HepG2 (cell line): ENCODE results near the gene DENND2D. TPM values are rescaled to one million over a fixed set of nuclear protein-coding genes. Genes with fewer than 3 reads are reported as not detected.

Experiments used
- ERF ChIP-seq: IDR thresholded peaks from 2 replicates; pipeline ENCODE4 v1.6.1; 2018; ENCODE audit warnings: missing biosample characterization, missing genetic modification reagents
- IRF9 ChIP-seq: sonication (generic); formaldehyde crosslinking; IDR thresholded peaks from 2 replicates; pipeline ENCODE4 v1.8.0; 2022; ENCODE audit warnings: missing genetic modification reagents, mild to moderate bottlenecking, borderline replicate concordance
- REXO4 ChIP-seq: sonication (generic); formaldehyde crosslinking; IDR thresholded peaks from 2 replicates; pipeline ENCODE4 v1.8.0; 2022; ENCODE audit warnings: missing genetic modification reagents, mild to moderate bottlenecking, borderline replicate concordance
- SNRNP70 ChIP-seq: fragments of 200-400 bp; formaldehyde crosslinking; IDR thresholded peaks from 2 replicates; pipeline ENCODE4 v1.6.1; 2017; ENCODE audit warnings: mild to moderate bottlenecking, low read depth, low read length, moderate library complexity
- TCF12 ChIP-seq, 2 experiments: fragments of 450-650 bp in 1 of 2; sonication (generic) in 1 of 2; formaldehyde crosslinking in 1 of 2; IDR thresholded peaks; 2 replicates each; pipeline versions ENCODE4 v1.6.1 to v1.8.0; 2017 to 2022; ENCODE audit warnings: antibody characterized with exemption in 1 of 2, mild to moderate bottlenecking in 1 of 2, missing genetic modification reagents in 1 of 2, moderate library complexity in 1 of 2
- ZNF205 ChIP-seq: IDR thresholded peaks from 2 replicates; pipeline ENCODE4 v1.6.1; 2018; ENCODE audit warnings: missing biosample characterization, missing genetic modification reagents
- ZNF652 ChIP-seq: IDR thresholded peaks from 2 replicates; pipeline ENCODE4 v1.6.1; 2016; ENCODE audit warnings: low read depth, borderline replicate concordance
- ZNF703 ChIP-seq: sonication (generic); formaldehyde crosslinking; IDR thresholded peaks from 2 replicates; pipeline ENCODE4 v1.5.1; 2020; ENCODE audit warnings: missing genetic modification reagents, mild to moderate bottlenecking, moderate library complexity, borderline replicate concordance
- ZNF724P ChIP-seq: sonication (generic); formaldehyde crosslinking; IDR thresholded peaks from 2 replicates; pipeline ENCODE4 v1.8.0; 2022; ENCODE audit warnings: missing genetic modification reagents, borderline replicate concordance
- polyA plus RNA-seq, 8 experiments: library from polyadenylated mRNA; depleted of rRNA in 3 of 8; stranded (reverse) in 7 of 8; unstranded in 1 of 8; fragments of >200 nt; fragmentation: Illumina TruSeq in 4 of 8; extraction: Trizol in 4 of 8; gene quantifications; 2 replicates each; pipeline versions ENCODE4 v1.2.1 to v1.2.3, GENCODE V29; 2011 to 2016; ENCODE audit warnings: low read depth in 4 of 8, missing spikeins in 1 of 8, mixed read lengths in 1 of 8; ENCODE audit not compliant: insufficient read depth in 1 of 8
- total RNA-seq, 5 experiments: library from RNA; depleted of rRNA; stranded (reverse); fragments of >200 nt; fragmentation: Illumina TruSeq; extraction: Trizol; gene quantifications; 2 replicates each; pipeline ENCODE4 v1.2.3, GENCODE V29; 2016; ENCODE audit warnings: low read depth in 1 of 5
- TF ChIP-seq, protein P1 (sequence below): sonication (generic); formaldehyde crosslinking; IDR thresholded peaks from one replicate; pipeline ENCODE4 v1.5.1; 2020; ENCODE audit warnings: mild to moderate bottlenecking, missing genetic modification reagents; ENCODE audit errors: not compliant biosample characterization
- TF ChIP-seq, protein P2 (sequence below): sonication (generic); formaldehyde crosslinking; IDR thresholded peaks from 2 replicates; pipeline ENCODE4 v1.4.0; 2020; ENCODE audit warnings: missing genetic modification reagents, mild to moderate bottlenecking, borderline replicate concordance
- TF ChIP-seq, protein P3 (sequence below), 2 experiments: sonication (generic) in 1 of 2; formaldehyde crosslinking in 1 of 2; IDR thresholded peaks; 2 replicates each; pipeline versions ENCODE4 v1.5.1 to v1.6.1; 2011 to 2020; ENCODE audit warnings: borderline replicate concordance in 1 of 2, low read depth in 1 of 2, low read length in 1 of 2, mild to moderate bottlenecking in 1 of 2, missing genetic modification reagents in 1 of 2, moderate library complexity in 1 of 2
- TF ChIP-seq, protein P4 (sequence below): sonication (generic); formaldehyde crosslinking; IDR thresholded peaks from 2 replicates; pipeline ENCODE4 v1.8.0; 2023; ENCODE audit warnings: mild to moderate bottlenecking, missing genetic modification reagents

The DENND2D gene
- total and polyA plus RNA-seq, 2 of the 13 experiments (the other 11 are each of a cell fraction or from before 2014, with no cell fraction given) = 0.04 TPM; not detected in 1

GRCh38 chr1:111222308-111223125 is 22.1 kb upstream of the DENND2D start (continued):
- TF ChIP-seq, protein P1, sequence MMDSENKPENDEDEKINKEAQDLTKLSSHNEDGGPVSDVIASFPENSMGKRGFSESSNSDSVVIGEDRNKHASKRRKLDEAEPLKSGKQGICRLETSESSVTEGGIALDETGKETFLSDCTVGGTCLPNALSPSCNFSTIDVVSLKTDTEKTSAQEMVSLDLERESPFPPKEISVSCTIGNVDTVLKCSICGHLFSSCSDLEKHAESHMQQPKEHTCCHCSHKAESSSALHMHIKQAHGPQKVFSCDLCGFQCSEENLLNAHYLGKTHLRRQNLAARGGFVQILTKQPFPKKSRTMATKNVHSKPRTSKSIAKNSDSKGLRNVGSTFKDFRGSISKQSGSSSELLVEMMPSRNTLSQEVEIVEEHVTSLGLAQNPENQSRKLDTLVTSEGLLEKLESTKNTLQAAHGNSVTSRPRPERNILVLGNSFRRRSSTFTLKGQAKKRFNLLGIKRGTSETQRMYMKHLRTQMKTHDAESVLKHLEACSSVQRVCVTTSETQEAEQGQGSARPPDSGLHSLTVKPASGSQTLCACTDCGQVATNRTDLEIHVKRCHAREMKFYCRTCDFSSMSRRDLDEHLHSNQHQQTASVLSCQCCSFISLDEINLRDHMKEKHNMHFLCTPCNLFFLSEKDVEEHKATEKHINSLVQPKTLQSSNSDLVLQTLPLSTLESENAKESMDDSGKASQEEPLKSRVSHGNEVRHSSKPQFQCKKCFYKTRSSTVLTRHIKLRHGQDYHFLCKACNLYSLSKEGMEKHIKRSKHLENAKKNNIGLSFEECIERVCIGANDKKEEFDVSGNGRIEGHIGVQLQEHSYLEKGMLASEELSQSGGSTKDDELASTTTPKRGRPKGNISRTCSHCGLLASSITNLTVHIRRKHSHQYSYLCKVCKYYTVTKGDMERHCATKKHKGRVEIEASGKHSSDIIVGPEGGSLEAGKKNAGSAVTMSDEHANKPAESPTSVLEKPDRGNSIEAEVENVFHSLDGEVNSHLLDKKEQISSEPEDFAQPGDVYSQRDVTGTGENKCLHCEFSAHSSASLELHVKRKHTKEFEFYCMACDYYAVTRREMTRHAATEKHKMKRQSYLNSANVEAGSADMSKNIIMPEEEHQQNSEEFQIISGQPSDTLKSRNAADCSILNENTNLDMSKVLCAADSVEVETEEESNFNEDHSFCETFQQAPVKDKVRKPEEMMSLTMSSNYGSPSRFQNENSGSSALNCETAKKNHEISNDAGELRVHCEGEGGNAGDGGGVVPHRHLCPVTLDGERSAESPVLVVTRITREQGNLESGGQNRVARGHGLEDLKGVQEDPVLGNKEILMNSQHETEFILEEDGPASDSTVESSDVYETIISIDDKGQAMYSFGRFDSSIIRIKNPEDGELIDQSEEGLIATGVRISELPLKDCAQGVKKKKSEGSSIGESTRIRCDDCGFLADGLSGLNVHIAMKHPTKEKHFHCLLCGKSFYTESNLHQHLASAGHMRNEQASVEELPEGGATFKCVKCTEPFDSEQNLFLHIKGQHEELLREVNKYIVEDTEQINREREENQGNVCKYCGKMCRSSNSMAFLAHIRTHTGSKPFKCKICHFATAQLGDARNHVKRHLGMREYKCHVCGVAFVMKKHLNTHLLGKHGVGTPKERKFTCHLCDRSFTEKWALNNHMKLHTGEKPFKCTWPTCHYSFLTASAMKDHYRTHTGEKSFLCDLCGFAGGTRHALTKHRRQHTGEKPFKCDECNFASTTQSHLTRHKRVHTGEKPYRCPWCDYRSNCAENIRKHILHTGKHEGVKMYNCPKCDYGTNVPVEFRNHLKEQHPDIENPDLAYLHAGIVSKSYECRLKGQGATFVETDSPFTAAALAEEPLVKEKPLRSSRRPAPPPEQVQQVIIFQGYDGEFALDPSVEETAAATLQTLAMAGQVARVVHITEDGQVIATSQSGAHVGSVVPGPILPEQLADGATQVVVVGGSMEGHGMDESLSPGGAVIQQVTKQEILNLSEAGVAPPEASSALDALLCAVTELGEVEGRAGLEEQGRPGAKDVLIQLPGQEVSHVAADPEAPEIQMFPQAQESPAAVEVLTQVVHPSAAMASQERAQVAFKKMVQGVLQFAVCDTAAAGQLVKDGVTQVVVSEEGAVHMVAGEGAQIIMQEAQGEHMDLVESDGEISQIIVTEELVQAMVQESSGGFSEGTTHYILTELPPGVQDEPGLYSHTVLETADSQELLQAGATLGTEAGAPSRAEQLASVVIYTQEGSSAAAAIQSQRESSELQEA = no peak
- no peak for TF ChIP-seq SNRNP70
- TF ChIP-seq, protein P2, sequence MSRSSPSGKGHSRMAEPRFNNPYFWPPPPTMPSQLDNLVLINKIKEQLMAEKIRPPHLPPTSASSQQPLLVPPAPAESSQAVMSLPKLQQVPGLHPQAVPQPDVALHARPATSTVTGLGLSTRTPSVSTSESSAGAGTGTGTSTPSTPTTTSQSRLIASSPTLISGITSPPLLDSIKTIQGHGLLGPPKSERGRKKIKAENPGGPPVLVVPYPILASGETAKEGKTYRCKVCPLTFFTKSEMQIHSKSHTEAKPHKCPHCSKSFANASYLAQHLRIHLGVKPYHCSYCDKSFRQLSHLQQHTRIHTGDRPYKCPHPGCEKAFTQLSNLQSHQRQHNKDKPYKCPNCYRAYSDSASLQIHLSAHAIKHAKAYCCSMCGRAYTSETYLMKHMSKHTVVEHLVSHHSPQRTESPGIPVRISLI = no peak
- TF ChIP-seq, protein P3, sequence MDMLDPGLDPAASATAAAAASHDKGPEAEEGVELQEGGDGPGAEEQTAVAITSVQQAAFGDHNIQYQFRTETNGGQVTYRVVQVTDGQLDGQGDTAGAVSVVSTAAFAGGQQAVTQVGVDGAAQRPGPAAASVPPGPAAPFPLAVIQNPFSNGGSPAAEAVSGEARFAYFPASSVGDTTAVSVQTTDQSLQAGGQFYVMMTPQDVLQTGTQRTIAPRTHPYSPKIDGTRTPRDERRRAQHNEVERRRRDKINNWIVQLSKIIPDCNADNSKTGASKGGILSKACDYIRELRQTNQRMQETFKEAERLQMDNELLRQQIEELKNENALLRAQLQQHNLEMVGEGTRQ (IDR thresholded peaks at IDR 0.05; ENCODE audit: low read depth, low read length) = no peak
- TF ChIP-seq, protein P3 (CRISPR knock-in tag; IDR thresholded peaks at IDR 0.05; ENCODE audit: borderline replicate concordance) = no peak
- no peak for TF ChIP-seq ZNF703 (CRISPR knock-in tag)
- TF ChIP-seq ZNF205 (CRISPR knock-in tag) = no peak
- TF ChIP-seq ZNF652 (CRISPR knock-in tag) = no peak
- no peak for TF ChIP-seq ERF (CRISPR knock-in tag)
- TF ChIP-seq, protein P4, sequence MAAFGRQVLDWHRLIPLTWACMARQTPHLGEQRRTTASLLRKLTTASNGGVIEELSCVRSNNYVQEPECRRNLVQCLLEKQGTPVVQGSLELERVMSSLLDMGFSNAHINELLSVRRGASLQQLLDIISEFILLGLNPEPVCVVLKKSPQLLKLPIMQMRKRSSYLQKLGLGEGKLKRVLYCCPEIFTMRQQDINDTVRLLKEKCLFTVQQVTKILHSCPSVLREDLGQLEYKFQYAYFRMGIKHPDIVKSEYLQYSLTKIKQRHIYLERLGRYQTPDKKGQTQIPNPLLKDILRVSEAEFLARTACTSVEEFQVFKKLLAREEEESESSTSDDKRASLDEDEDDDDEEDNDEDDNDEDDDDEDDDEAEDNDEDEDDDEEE (CRISPR knock-in tag) = no peak
- TF ChIP-seq REXO4 (CRISPR knock-in tag) = no peak
- no peak for TF ChIP-seq ZNF724P (CRISPR knock-in tag)
- no peak for TF ChIP-seq IRF9
- no peak for TF ChIP-seq TCF12 (IDR thresholded peaks at IDR 0.05)
- TF ChIP-seq TCF12 (CRISPR knock-in tag; IDR thresholded peaks at IDR 0.05) = no peak
